IPS DF 6.9 (cell line): ENCODE results near the gene FREM1.

Experiments
- DNase-seq: peaks from one replicate; pipeline ENCODE4 v3.0.0-alpha.2; 2013; ENCODE audit warnings: low read depth, low spot score
- H3K27ac ChIP-seq: one replicate; pipeline ENCODE4 v1.5.1; 2013; ENCODE audit warnings: low read length, control low read depth
- H3K27me3 ChIP-seq: 2 replicates; pipeline ENCODE4 v1.6.1; 2013; ENCODE audit warnings: mild to moderate bottlenecking, low read length; ENCODE audit not compliant: control insufficient read depth, insufficient read depth
- H3K36me3 ChIP-seq: 2 replicates; pipeline ENCODE4 v1.6.1; 2013; ENCODE audit warnings: low read length; ENCODE audit not compliant: control insufficient read depth, insufficient read depth
- H3K4me1 ChIP-seq: 2 replicates; pipeline ENCODE4 v1.6.1; 2013; ENCODE audit warnings: low read length; ENCODE audit not compliant: control insufficient read depth, insufficient read depth
- H3K4me3 ChIP-seq: 2 replicates; pipeline ENCODE4 v1.5.1; 2013; ENCODE audit warnings: mild to moderate bottlenecking, low read length
- H3K9me3 ChIP-seq: 2 replicates; pipeline ENCODE4 v1.6.1; 2013; ENCODE audit warnings: low read length, inconsistent platforms; ENCODE audit not compliant: control insufficient read depth, insufficient read depth
- WGBS: extraction: QIAGEN DNeasy Blood & Tissue Kit; methylation state at CpG from one replicate; pipeline ENCODE4 v1.1.7; 2013; ENCODE audit warnings: mixed read lengths, missing lambda C conversion rate; ENCODE audit not compliant: insufficient read length, insufficient coverage; 5-methylcytosine and 5-hydroxymethylcytosine counted together

Gene FREM1

GRCh38 chr9:14793389-14793788, 116.8 kb downstream of the FREM1 start:
- no peak overlapping the region for H3K27ac ChIP-seq
- no peak for DNase-seq
- no peaks in the 10 kb centered on the region for H3K27me3 ChIP-seq
- no peaks in the 10 kb centered on the region for H3K36me3 ChIP-seq
- WGBS, result no CpG with 5 or more reads among the region's 2 CpGs
- H3K4me1 ChIP-seq, result no peaks in the 10 kb centered on the region
- H3K9me3 ChIP-seq, result no peaks in the 10 kb centered on the region
- H3K4me3 ChIP-seq, result no peak overlapping the region

GRCh38 chr9:14790628-14791027, 119.6 kb downstream of the FREM1 start:
- Histone ChIP-seq H3K4me3 (no peak overlapping the region), H3K27me3 (no peaks in the 10 kb centered on the region), H3K27ac (no peak overlapping the region), H3K9me3 (no peaks in the 10 kb centered on the region), H3K36me3 (no peaks in the 10 kb centered on the region), H3K4me1 (no peaks in the 10 kb centered on the region)
- no peak for DNase-seq
- WGBS, result no CpG with 5 or more reads among the region's 4 CpGs

GRCh38 chr9:14788846-14789245, 121.4 kb downstream of the FREM1 start:
- Histone ChIP-seq H3K27ac (no peak overlapping the region), H3K27me3 (no peaks in the 10 kb centered on the region), H3K4me3 (no peak overlapping the region), H3K36me3 (no peaks in the 10 kb centered on the region), H3K4me1 (no peaks in the 10 kb centered on the region), H3K9me3 (no peaks in the 10 kb centered on the region)
- no peak for DNase-seq
- WGBS, result no CpG with 5 or more reads among the region's 5 CpGs

- Histone ChIP-seq H3K4me3 (no peak overlapping the region), H3K36me3 (no peaks in the 10 kb centered on the region), H3K9me3 (no peaks in the 10 kb centered on the region), H3K27me3 (no peaks in the 10 kb centered on the region), H3K27ac (no peak overlapping the region), H3K4me1 (no peaks in the 10 kb centered on the region)
- DNase-seq, result no peak
- WGBS, result no CpG with 5 or more reads among the region's 4 CpGs
Observed at GRCh38 chr9:14783358-14783757, 126.9 kb downstream of the FREM1 start.

- H3K4me1 ChIP-seq, result no peaks in the 10 kb centered on the region
- H3K9me3 ChIP-seq, result no peaks in the 10 kb centered on the region
- DNase-seq, result no peak
- no peaks in the 10 kb centered on the region for H3K36me3 ChIP-seq
- no CpG with 5 or more reads among the region's 8 CpGs for WGBS
- no peak overlapping the region for H3K27ac ChIP-seq
- H3K27me3 ChIP-seq, result no peaks in the 10 kb centered on the region
- H3K4me3 ChIP-seq, result no peak overlapping the region
Observed at GRCh38 chr9:14782286-14783051, 127.8 kb downstream of the FREM1 start.

- DNase-seq, result no peak
- H3K27me3 ChIP-seq, result no peaks in the 10 kb centered on the region
- no peak overlapping the region for H3K4me3 ChIP-seq
- no peaks in the 10 kb centered on the region for H3K4me1 ChIP-seq
- no CpG with 5 or more reads among the region's 4 CpGs for WGBS
- no peak overlapping the region for H3K27ac ChIP-seq
- H3K36me3 ChIP-seq, result no peaks in the 10 kb centered on the region
- H3K9me3 ChIP-seq, result no peaks in the 10 kb centered on the region
Observed at GRCh38 chr9:14780693-14781092, 129.5 kb downstream of the FREM1 start.

- Histone ChIP-seq H3K4me3 (no peak overlapping the region), H3K36me3 (no peaks in the 10 kb centered on the region), H3K4me1 (no peaks in the 10 kb centered on the region), H3K27me3 (no peaks in the 10 kb centered on the region), H3K27ac (no peak overlapping the region), H3K9me3 (no peaks in the 10 kb centered on the region)
- no CpG with 5 or more reads among the region's 5 CpGs for WGBS
- no peak for DNase-seq
Observed at GRCh38 chr9:14780251-14780650, 130.0 kb downstream of the FREM1 start.

- DNase-seq, result no peak
Observed at GRCh38 chr9:14779566-14780022, 130.6 kb downstream of the FREM1 start.

GRCh38 chr9:14778565-14778964, 131.7 kb downstream of the FREM1 start:
- no peak for DNase-seq
- Histone ChIP-seq H3K27ac (no peak overlapping the region), H3K4me1 (no peaks in the 10 kb centered on the region), H3K4me3 (no peak overlapping the region), H3K27me3 (no peaks in the 10 kb centered on the region), H3K36me3 (no peaks in the 10 kb centered on the region), H3K9me3 (no peaks in the 10 kb centered on the region)
- 100% methylated on average over 1 of the region's 6 CpGs for WGBS

More at GRCh38 chr9:14779566-14780022, 130.6 kb downstream of the FREM1 start:
- H3K9me3 ChIP-seq, result no peaks in the 10 kb centered on the region
- no peaks in the 10 kb centered on the region for H3K36me3 ChIP-seq
- no peak overlapping the region for H3K4me3 ChIP-seq
- no peaks in the 10 kb centered on the region for H3K27me3 ChIP-seq
- H3K4me1 ChIP-seq, result no peaks in the 10 kb centered on the region
- H3K27ac ChIP-seq, result no peak overlapping the region
- WGBS, result no CpG with 5 or more reads among the region's 11 CpGs

GRCh38 chr9:14775917-14776316, 134.3 kb downstream of the FREM1 start:
- no peaks in the 10 kb centered on the region for H3K9me3 ChIP-seq
- H3K4me1 ChIP-seq, result no peaks in the 10 kb centered on the region
- H3K27me3 ChIP-seq, result no peaks in the 10 kb centered on the region
- H3K36me3 ChIP-seq, result no peaks in the 10 kb centered on the region
- whole genome bisulfite sequencing, result no CpG with 5 or more reads among the region's 7 CpGs
- no peak for DNase-seq
- no peak overlapping the region for H3K27ac ChIP-seq
- H3K4me3 ChIP-seq, result no peak overlapping the region

GRCh38 chr9:14770592-14770991, 139.6 kb downstream of the FREM1 start:
- Histone ChIP-seq H3K27me3 (no peaks in the 10 kb centered on the region), H3K36me3 (no peaks in the 10 kb centered on the region), H3K27ac (no peak overlapping the region), H3K9me3 (no peaks in the 10 kb centered on the region), H3K4me1 (no peaks in the 10 kb centered on the region), H3K4me3 (no peak overlapping the region)
- DNase-seq, result no peak
- WGBS, result no CpG with 5 or more reads among the region's 7 CpGs
